ENCODE data around the gene BSG. TPM values are rescaled to one million over a fixed set of nuclear protein-coding genes. Genes with fewer than 3 reads are reported as not detected.

The BSG gene
- total and polyA plus RNA-seq, 9 of the 15 experiments (the other 6 are each of a cell fraction or from before 2014, with no cell fraction given): 4.6 to 495 (median 187) TPM

- no TSS peak for BruUV-seq (replicated peaks)
- no peaks in the 10 kb centered on the region for H3K9me1 ChIP-seq (ENCODE audit: control insufficient read depth, insufficient read depth, low read length)
- intact Hi-C loops (cut with micrococcal nuclease): no loop called here
- no peaks in the 10 kb centered on the region for H3K36me3 ChIP-seq (ENCODE audit: control insufficient read depth, insufficient read depth, low read length)
- H3K9ac ChIP-seq (ENCODE audit: insufficient read depth in 1 of 2, low read depth in 2 of 2, low read length in 2 of 2): no peak overlapping the region
- DNase-seq (ENCODE audit: extremely low read depth in 1 of 4, low spot score in 3 of 4) (no peak), ATAC-seq (no peak), FAIRE-seq (no peak)
- CTCF ChIA-PET (ENCODE audit: low intra/inter-chr PET ratio): no interaction called here
- no peaks in the 10 kb centered on the region; the same call in 1 of the 2 replicates for H3K9me3 ChIP-seq (replicated peaks; ENCODE audit: control insufficient read depth, insufficient read depth, low read depth, low read length)
- H3K4me2 ChIP-seq (ENCODE audit: insufficient read depth, low read length): no peak overlapping the region
- H3K4me3 ChIP-seq: no peak overlapping the region
- H3K27me3 ChIP-seq (ENCODE audit: control insufficient read depth in 2 of 2, insufficient read depth in 2 of 2, low read length in 2 of 2): no peaks in the 10 kb centered on the region
- in situ Hi-C loops (cut with MboI): no loop called here
- WGBS (ENCODE audit: insufficient coverage, low coverage, missing lambda C conversion rate): 91% methylated on average over 16 of the region's 21 CpGs
- no peaks in the 10 kb centered on the region for H3K79me2 ChIP-seq (ENCODE audit: control insufficient read depth, insufficient read depth, low read length)
- H2AFZ ChIP-seq (ENCODE audit: low read depth, low read length): no peak overlapping the region
- no peaks in the 10 kb centered on the region for H4K20me1 ChIP-seq (replicated peaks; ENCODE audit: control insufficient read depth, insufficient read depth, low read length)
- POLR2A ChIA-PET: interaction anchor here (0.5 to 0.6 kb wide), 2 partner anchors 16 to 56 kb away, joined by 4 to 5 read pairs; no protein-coding TSS in a partner anchor
- no peak for TF ChIP-seq NFXL1 (CRISPR knock-in tag; IDR thresholded peaks at IDR 0.05)
- TF ChIP-seq THAP12 (CRISPR knock-in tag; IDR thresholded peaks at IDR 0.05): no peak
- TF ChIP-seq ZNF699 (CRISPR knock-in tag; IDR thresholded peaks at IDR 0.05; ENCODE audit: insufficient replicate concordance): no peak
- 0 out of 2 replicates have a peak, but pooled peaks have one; percentile 42 for TF ChIP-seq POLR2G (IDR thresholded peaks at IDR 0.05; ENCODE audit: low read depth, low read length)
- no peak for TF ChIP-seq ZKSCAN1 (IDR thresholded peaks at IDR 0.05; ENCODE audit: low read depth, low read length)
- TF ChIP-seq BRD9 (IDR thresholded peaks at IDR 0.05; ENCODE audit: low read depth, partially characterized antibody): no peak
- H3K27ac ChIP-seq (ENCODE audit: extremely low read depth, low read depth, low read length): no peak overlapping the region
- H3K4me1 ChIP-seq (replicated peaks in 1 of 2; ENCODE audit: control insufficient read depth in 2 of 2, insufficient read depth in 2 of 2, low read length in 2 of 2): peaks cover 17 to 48% of the 10 kb centered on the region in 2 experiments; a peak in 4 of 5 replicates
These were observed 13.5 kb upstream of the BSG start for GRCh38 chr19:558770-559439.
